ENCODE results near the gene SP4.

DNA sequence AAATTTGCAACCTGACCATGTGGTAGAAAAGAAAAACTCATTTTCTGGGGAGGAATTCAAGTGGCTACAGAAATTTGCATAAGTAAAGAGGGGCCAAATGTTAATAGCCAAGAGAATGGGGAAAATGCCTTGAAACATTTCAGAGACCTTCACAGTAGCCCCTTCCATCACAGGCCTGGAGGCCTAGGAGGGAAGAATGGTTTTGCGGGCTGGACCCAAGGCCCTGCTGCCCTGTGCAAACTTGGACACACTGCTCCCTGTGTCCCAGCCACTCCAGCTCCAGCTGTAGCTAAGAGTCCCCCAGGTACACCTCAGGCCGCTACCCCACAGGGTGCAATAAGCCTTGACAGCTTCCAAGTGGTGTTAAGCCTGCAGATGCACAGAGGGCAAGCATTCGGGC is 98.6 kb downstream of the SP4 start:
- no peak for TF ChIP-seq CTCF (IDR thresholded peaks at IDR 0.05; ENCODE audit: borderline replicate concordance, extremely low read depth, low read length, poor library complexity, severe bottlenecking)
- TF ChIP-seq EZH2 (IDR thresholded peaks at IDR 0.05; ENCODE audit: borderline replicate concordance, low read depth, low read length, severe bottlenecking): no peak

Data from DND-41 (cell line).